ENCODE data around the gene SGCD. TPM values are rescaled to one million over a fixed set of nuclear protein-coding genes. Genes with fewer than 3 reads are reported as not detected.

Gene SGCD
- total and polyA plus RNA-seq, 12 donors: 1.0 to 30.4 (median 9.4) TPM

GRCh38 chr5:156438076-156438475 lies 111.1 kb downstream of the SGCD start:
- no peak overlapping the region for H3K4me3 ChIP-seq
- 67 to 82% (median 73%) methylated on average over 3 of the region's 3 CpGs for WGBS, 4 donors

GRCh38 chr5:156444753-156445291 lies 117.9 kb downstream of the SGCD start:
- TF ChIP-seq, protein P1, sequence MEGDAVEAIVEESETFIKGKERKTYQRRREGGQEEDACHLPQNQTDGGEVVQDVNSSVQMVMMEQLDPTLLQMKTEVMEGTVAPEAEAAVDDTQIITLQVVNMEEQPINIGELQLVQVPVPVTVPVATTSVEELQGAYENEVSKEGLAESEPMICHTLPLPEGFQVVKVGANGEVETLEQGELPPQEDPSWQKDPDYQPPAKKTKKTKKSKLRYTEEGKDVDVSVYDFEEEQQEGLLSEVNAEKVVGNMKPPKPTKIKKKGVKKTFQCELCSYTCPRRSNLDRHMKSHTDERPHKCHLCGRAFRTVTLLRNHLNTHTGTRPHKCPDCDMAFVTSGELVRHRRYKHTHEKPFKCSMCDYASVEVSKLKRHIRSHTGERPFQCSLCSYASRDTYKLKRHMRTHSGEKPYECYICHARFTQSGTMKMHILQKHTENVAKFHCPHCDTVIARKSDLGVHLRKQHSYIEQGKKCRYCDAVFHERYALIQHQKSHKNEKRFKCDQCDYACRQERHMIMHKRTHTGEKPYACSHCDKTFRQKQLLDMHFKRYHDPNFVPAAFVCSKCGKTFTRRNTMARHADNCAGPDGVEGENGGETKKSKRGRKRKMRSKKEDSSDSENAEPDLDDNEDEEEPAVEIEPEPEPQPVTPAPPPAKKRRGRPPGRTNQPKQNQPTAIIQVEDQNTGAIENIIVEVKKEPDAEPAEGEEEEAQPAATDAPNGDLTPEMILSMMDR (IDR thresholded peaks at IDR 0.05): no peak
- no peak for TF ChIP-seq POLR2A (IDR thresholded peaks at IDR 0.05)
- Histone ChIP-seq H3K27me3 (no peaks in the 10 kb centered on the region), H3K4me3 (no peak overlapping the region), H3K4me1 (replicated peaks in 1 of 2) (no peaks in the 10 kb centered on the region), H3K9me3 (replicated peaks in 1 of 3) (no peaks in the 10 kb centered on the region), H3K27ac (no peak overlapping the region), H3K36me3 (replicated peaks in 1 of 2) (no peaks in the 10 kb centered on the region)
- whole genome bisulfite sequencing, 4 donors: 76 to 88% (median 81%) methylated on average over 3 of the region's 3 CpGs
- intact Hi-C loops (cut with DNase I): no loop called here
- no peak for DNase-seq

More at GRCh38 chr5:156438076-156438475, 111.1 kb downstream of the SGCD start:
- no peaks in the 10 kb centered on the region for H3K9me3 ChIP-seq (replicated peaks in 1 of 3)
- no peak overlapping the region for H3K27ac ChIP-seq
- TF ChIP-seq POLR2A (IDR thresholded peaks at IDR 0.05): no peak
- TF ChIP-seq, protein P1 (IDR thresholded peaks at IDR 0.05): no peak
- no peak for DNase-seq
- no peaks in the 10 kb centered on the region for H3K36me3 ChIP-seq (replicated peaks in 1 of 2)
- H3K27me3 ChIP-seq: no peaks in the 10 kb centered on the region
- intact Hi-C loops (cut with DNase I): no loop called here
- H3K4me1 ChIP-seq (replicated peaks in 1 of 2): no peaks in the 10 kb centered on the region

GRCh38 chr5:156446526-156446925 lies 119.6 kb downstream of the SGCD start:
- Histone ChIP-seq H3K4me3 (no peak overlapping the region), H3K27me3 (no peaks in the 10 kb centered on the region), H3K27ac (no peak overlapping the region), H3K4me1 (replicated peaks in 1 of 2) (no peaks in the 10 kb centered on the region), H3K36me3 (replicated peaks in 1 of 2) (no peaks in the 10 kb centered on the region), H3K9me3 (replicated peaks in 1 of 3) (no peaks in the 10 kb centered on the region)
- intact Hi-C loops (cut with DNase I): no loop called here
- DNase-seq: no peak
- WGBS, 4 donors: 75 to 86% (median 75%) methylated on average over 4 of the region's 4 CpGs
- TF ChIP-seq, protein P1 (IDR thresholded peaks at IDR 0.05): no peak
- TF ChIP-seq POLR2A (IDR thresholded peaks at IDR 0.05): no peak

DNA sequence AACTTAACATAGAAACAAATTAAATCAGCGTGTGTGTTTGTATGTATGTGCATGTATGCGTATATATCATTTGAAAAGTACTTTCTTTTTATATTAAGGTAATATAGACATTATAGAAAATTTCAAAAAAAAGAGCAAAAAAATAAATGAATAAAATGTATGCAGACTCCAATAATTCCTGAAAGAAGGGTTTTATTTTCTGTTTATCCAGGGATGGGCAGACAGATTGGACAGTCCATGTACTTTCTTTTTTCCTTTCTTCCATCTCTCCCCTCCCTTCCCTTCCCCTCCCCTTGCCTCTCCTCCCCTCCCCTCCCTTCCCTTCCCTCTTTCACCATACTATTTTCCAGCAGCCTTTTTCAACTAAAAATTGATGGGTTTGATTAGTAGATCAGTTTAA lies 123.8 kb downstream of the SGCD start:
- H3K27ac ChIP-seq: no peak overlapping the region
- no peaks in the 10 kb centered on the region for H3K27me3 ChIP-seq
- intact Hi-C loops (cut with DNase I): no loop called here
- DNase-seq: no peak
- H3K4me3 ChIP-seq: no peak overlapping the region
- WGBS, 4 donors: 93 to 95% (median 93%) methylated on average over 2 of the region's 2 CpGs
- H3K36me3 ChIP-seq (replicated peaks in 1 of 2): no peaks in the 10 kb centered on the region
- no peaks in the 10 kb centered on the region for H3K4me1 ChIP-seq (replicated peaks in 1 of 2)
- TF ChIP-seq POLR2A (IDR thresholded peaks at IDR 0.05): no peak
- TF ChIP-seq, protein P1 (IDR thresholded peaks at IDR 0.05): no peak
- no peaks in the 10 kb centered on the region for H3K9me3 ChIP-seq (replicated peaks in 1 of 3)
